HG03196 (cell line): ENCODE measurements around the gene ARRDC5.
"Not testable (repeated sequence)": the region's sequence is repeated elsewhere in the genome, so short reads cannot be mapped to it uniquely, and the experiment has no call there.

ENCODE experiments used
- ATAC-seq: cut with Tn5 transposase; IDR thresholded peaks from one replicate; pipeline ENCODE4 v1.9.1; 2021; ENCODE audit not compliant: unreplicated experiment

ARRDC5 gene

GRCh38 chr19:4871711-4872110 lies 31.0 kb downstream of the ARRDC5 start:
- no peak for ATAC-seq

- ATAC-seq = no peak
Measured at GRCh38 chr19:4870025-4870700, 32.5 kb downstream of the ARRDC5 start.

DNA sequence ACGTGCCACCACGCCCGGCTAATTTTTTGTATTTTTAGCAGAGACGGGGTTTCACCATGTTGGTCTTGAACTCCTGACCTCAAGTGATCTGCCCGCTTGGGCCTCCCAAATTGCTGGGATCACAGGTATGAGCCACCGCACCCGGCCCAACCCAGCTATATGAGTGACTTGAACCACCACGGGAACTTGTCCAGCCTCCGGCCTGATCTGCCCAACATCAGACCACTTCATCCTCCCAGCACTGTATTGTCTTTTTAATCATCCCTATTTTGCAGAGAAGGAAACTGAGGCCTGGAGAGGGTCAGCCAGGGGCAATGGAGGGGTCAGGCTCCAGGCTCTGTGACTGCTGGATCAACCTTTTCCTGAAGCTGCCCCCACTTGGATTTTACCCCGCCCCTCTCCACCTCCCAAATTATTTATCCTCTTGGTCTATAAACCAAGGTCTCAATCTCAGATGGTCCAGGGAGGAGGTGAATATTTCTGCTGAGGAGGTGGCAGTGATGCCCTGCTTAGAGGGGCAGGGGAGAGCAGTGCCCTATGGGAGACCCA lies 34.3 kb downstream of the ARRDC5 start:
- no peak for ATAC-seq

DNA sequence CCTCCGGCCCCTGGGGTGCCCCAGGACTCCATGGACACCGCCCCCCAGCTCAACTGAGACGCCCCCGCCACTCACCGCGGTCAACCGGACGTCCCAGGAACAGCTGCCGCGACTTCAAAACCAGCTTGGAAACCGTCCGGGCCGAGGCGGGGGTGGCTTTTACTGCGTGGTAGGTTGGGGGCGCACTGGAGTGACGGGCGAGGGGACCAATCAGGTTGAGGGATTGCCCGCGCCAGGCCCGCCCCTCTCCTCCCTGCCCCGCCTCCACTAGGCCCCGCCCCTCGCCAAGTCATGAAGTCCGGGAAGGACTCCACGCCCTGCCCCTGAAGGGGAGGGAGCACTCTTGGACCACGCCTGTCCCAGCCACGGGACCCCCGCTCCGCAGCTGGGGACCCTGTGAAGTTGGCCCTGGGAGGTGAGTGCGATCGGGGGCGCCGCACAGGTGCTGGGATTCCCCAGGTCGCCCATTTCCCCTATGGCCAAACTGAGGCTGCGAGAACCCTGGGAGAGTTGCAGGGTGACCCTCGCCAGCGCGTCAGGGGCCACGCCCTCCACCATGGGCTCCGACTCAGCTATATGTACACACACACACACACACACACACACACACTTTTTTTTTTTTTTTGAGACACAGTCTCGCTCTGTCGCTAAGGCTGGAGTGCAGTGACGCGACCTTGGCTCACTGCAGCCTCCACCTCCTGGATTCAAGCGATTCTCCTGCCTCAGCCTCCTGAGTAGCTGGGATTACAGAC lies 35.0 kb downstream of the ARRDC5 start, which contains the start of gene PLIN3:
TSS of gene PLIN3 (minus strand) at position 134 of the 752 bp plus-strand sequence. CDS start 6,273 bp downstream, outside the sequence.
- peak; percentile 75 for ATAC-seq

- ATAC-seq = no peak
Measured at GRCh38 chr19:4866595-4867424, 35.9 kb downstream of the ARRDC5 start.

- no peak for ATAC-seq
Measured at GRCh38 chr19:4861147-4861546, 41.5 kb downstream of the ARRDC5 start.

DNA sequence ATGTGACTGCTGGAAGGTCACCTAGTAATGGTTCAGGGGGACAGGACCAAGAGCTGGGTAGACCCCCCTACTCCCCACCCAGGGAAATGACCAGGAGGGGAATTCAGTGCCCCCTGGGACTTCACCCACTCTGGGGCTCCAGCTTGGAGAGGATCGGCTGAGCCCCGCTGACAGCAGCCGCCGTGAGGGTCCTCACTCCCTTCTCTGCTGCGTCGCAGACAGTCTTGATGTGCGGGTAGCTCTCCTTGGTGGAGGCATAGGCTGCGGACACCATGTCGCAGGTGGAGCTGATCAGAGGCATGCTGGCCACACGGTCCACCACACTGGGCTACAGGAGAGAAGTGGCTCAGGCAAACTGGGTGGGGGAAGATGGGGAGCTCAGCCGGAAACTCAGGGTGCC lies 43.0 kb downstream of the ARRDC5 start:
- no peak for ATAC-seq

- not testable (repeated sequence) for ATAC-seq
Measured at GRCh38 chr19:4856468-4856867, 46.2 kb downstream of the ARRDC5 start.

DNA sequence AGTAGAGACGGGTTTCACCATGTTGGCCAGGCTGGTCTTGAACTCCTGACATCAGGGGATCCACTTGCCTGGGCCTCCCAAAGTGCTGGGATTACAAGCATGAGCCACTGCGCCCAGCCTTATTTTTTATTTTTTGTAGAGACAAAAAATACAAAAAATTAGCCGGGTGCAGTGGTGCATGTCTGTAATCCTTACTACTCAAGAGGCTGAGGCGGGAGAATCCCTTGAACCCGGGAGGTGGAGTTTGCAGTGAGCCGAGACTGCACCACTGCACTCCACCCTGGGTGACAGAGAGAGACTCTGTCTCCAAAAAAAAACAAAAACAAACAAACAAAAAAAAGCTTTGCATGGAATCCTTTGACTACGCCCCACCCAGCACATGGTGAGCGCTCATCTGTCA lies 49.2 kb downstream of the ARRDC5 start:
- ATAC-seq = not testable (repeated sequence)

DNA sequence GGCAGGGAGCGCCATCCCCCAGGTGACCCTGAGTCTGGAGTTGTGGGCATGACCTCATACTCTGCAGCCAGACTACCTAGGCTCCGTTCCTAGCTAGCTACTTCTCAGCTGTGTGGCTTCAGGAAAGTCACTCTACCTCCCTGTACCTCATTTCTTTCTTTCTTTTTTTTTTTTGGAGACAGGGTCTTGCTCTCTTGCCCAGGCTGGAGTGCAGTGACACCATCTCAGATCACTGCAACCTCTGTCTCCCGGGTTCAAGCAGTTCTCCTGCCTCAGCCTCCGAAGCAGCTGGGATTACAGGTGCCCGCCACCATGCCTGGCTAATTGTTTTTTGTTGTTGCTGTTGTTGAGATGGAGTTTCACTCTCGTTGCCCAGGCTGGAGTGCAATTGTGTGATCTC lies 50.2 kb downstream of the ARRDC5 start:
- no peak for ATAC-seq

GRCh38 chr19:4851551-4852290 lies 51.0 kb downstream of the ARRDC5 start:
- no peak for ATAC-seq

- ATAC-seq = no peak
Measured at GRCh38 chr19:4849019-4849418, 53.7 kb downstream of the ARRDC5 start.

- no peak for ATAC-seq
Measured at GRCh38 chr19:4847190-4847973, 55.3 kb downstream of the ARRDC5 start.

DNA sequence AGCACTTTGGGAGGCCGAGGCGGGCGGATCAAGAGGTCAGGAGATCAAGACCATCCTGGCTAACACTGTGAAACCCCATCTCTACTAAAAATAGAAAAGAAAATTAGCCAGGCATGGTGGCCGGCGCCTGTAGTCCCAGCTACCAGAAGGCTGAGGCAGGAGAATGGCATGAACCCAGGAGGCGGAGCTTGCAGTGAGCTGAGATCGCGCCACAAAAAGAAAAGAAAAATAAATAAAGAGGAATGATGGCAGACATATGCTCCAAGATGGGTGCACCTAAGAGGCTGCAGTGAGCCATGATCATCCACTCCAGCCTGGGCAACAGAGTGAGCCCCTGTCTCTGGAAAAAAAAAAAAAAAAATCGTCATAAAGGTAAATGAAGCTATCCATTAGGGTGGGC lies 56.7 kb downstream of the ARRDC5 start:
- not testable (repeated sequence) for ATAC-seq

- ATAC-seq = no peak
Measured at GRCh38 chr19:4844348-4845179, 58.1 kb downstream of the ARRDC5 start.

- ATAC-seq = no peak
Measured at GRCh38 chr19:4843647-4843965, 59.1 kb downstream of the ARRDC5 start.
